HepG2 (cell line): ENCODE data around the gene KAZN. TPM values are rescaled to one million over a fixed set of nuclear protein-coding genes. Genes with fewer than 3 reads are reported as not detected.

Experiments used
- CBFB ChIP-seq: sonication (generic); formaldehyde crosslinking; IDR thresholded peaks from 2 replicates; pipeline ENCODE4 v1.4.0; 2020; ENCODE audit warnings: missing genetic modification reagents
- CREB1 ChIP-seq, 2 experiments: fragments of 450-650 bp in 1 of 2; IDR thresholded peaks; 2 replicates each; pipeline ENCODE4 v1.6.1; 2016 to 2017; ENCODE audit warnings: control low read depth in 1 of 2, mild to moderate bottlenecking in 1 of 2, missing compliant biosample characterization in 1 of 2, missing genetic modification characterization in 1 of 2
- DNMT1 ChIP-seq: sonication (generic); formaldehyde crosslinking; IDR thresholded peaks from 2 replicates; pipeline ENCODE4 v1.5.1; 2020; ENCODE audit warnings: mild to moderate bottlenecking, missing genetic modification reagents
- ELF4 ChIP-seq: sonication (generic); formaldehyde crosslinking; IDR thresholded peaks from 2 replicates; pipeline ENCODE4 v1.5.0; 2020; ENCODE audit warnings: missing genetic modification reagents, mild to moderate bottlenecking, moderate library complexity, borderline replicate concordance
- HOXA9 ChIP-seq: sonication (generic); formaldehyde crosslinking; IDR thresholded peaks from 2 replicates; pipeline ENCODE4 v1.8.1; 2022; ENCODE audit warnings: missing genetic modification reagents, mild to moderate bottlenecking, moderate library complexity, borderline replicate concordance
- KDM5B ChIP-seq: sonication (generic); formaldehyde crosslinking; IDR thresholded peaks from 2 replicates; pipeline ENCODE4 v1.4.0; 2020; ENCODE audit warnings: missing genetic modification reagents, mild to moderate bottlenecking, borderline replicate concordance
- MBD4 ChIP-seq: IDR thresholded peaks from 2 replicates; pipeline ENCODE4 v1.6.1; 2012; ENCODE audit warnings: low read length, inconsistent platforms, borderline replicate concordance
- PHF20 ChIP-seq: sonication (generic); formaldehyde crosslinking; IDR thresholded peaks from 2 replicates; pipeline ENCODE4 v1.5.0; 2020; ENCODE audit warnings: mild to moderate bottlenecking, missing genetic modification reagents
- POLR2AphosphoS2 ChIP-seq: IDR thresholded peaks from 2 replicates; pipeline ENCODE4 v1.6.1; 2011; ENCODE audit warnings: low read depth, low read length, improper control_type of control experiment
- RARA ChIP-seq: IDR thresholded peaks from 2 replicates; pipeline ENCODE4 v1.6.1; 2016; ENCODE audit warnings: missing genetic modification reagents, missing compliant biosample characterization
- SRF ChIP-seq: IDR thresholded peaks from 2 replicates; pipeline ENCODE4 v1.6.1; 2011; ENCODE audit warnings: mild to moderate bottlenecking, low read depth, low read length, moderate library complexity
- THAP11 ChIP-seq: IDR thresholded peaks from 2 replicates; pipeline ENCODE4 v1.6.1; 2016; ENCODE audit warnings: missing biosample characterization, missing genetic modification reagents
- ZBTB33 ChIP-seq: sonication (generic); formaldehyde crosslinking; IDR thresholded peaks from 2 replicates; pipeline ENCODE4 v1.4.0; 2020; ENCODE audit warnings: missing genetic modification reagents
- ZFP82 ChIP-seq: sonication (generic); formaldehyde crosslinking; IDR thresholded peaks from 2 replicates; pipeline ENCODE4 v1.5.1; 2020; ENCODE audit warnings: mild to moderate bottlenecking, missing genetic modification reagents, borderline replicate concordance
- ZMYM3 ChIP-seq: sonication (generic); formaldehyde crosslinking; IDR thresholded peaks from 2 replicates; pipeline ENCODE4 v1.5.1; 2020; ENCODE audit warnings: mild to moderate bottlenecking, missing genetic modification reagents
- ZNF235 ChIP-seq: sonication (generic); formaldehyde crosslinking; IDR thresholded peaks from 2 replicates; pipeline ENCODE4 v1.8.1; 2023; ENCODE audit warnings: mild to moderate bottlenecking, missing genetic modification reagents, borderline replicate concordance
- ZNF446 ChIP-seq: sonication (generic); formaldehyde crosslinking; IDR thresholded peaks from 2 replicates; pipeline ENCODE4 v1.5.0; 2020; ENCODE audit warnings: mild to moderate bottlenecking, missing genetic modification reagents
- ZNF746 ChIP-seq: sonication (generic); formaldehyde crosslinking; IDR thresholded peaks from 2 replicates; pipeline ENCODE4 v1.8.0; 2022; ENCODE audit warnings: mild to moderate bottlenecking, missing genetic modification reagents
- polyA plus RNA-seq, 8 experiments: library from polyadenylated mRNA; depleted of rRNA in 3 of 8; stranded (reverse) in 7 of 8; unstranded in 1 of 8; fragments of >200 nt; fragmentation: Illumina TruSeq in 4 of 8; extraction: Trizol in 4 of 8; gene quantifications; 2 replicates each; pipeline versions ENCODE4 v1.2.1 to v1.2.3, GENCODE V29; 2011 to 2016; ENCODE audit warnings: low read depth in 4 of 8, missing spikeins in 1 of 8, mixed read lengths in 1 of 8; ENCODE audit not compliant: insufficient read depth in 1 of 8
- total RNA-seq, 5 experiments: library from RNA; depleted of rRNA; stranded (reverse); fragments of >200 nt; fragmentation: Illumina TruSeq; extraction: Trizol; gene quantifications; 2 replicates each; pipeline ENCODE4 v1.2.3, GENCODE V29; 2016; ENCODE audit warnings: low read depth in 1 of 5
- TF ChIP-seq, protein P1 (sequence below): sonication (generic); formaldehyde crosslinking; IDR thresholded peaks from 2 replicates; pipeline ENCODE4 v1.4.0; 2020; ENCODE audit warnings: missing genetic modification reagents
- TF ChIP-seq, protein P2 (sequence below): fragments of 450-650 bp; IDR thresholded peaks from 2 replicates; pipeline ENCODE4 v1.6.1; 2017
- TF ChIP-seq, protein P3 (sequence below): IDR thresholded peaks from 2 replicates; pipeline ENCODE4 v1.6.1; 2016; ENCODE audit warnings: mild to moderate bottlenecking, missing biosample characterization, missing genetic modification reagents
- TF ChIP-seq, protein P4 (sequence below): sonication (generic); formaldehyde crosslinking; IDR thresholded peaks from 2 replicates; pipeline ENCODE4 v1.5.0; 2020; ENCODE audit warnings: missing genetic modification reagents

Gene KAZN
- total and polyA plus RNA-seq, 2 of the 13 experiments (the other 11 are each of a cell fraction or from before 2014, with no cell fraction given) = 10.4 to 13.5 TPM

DNA sequence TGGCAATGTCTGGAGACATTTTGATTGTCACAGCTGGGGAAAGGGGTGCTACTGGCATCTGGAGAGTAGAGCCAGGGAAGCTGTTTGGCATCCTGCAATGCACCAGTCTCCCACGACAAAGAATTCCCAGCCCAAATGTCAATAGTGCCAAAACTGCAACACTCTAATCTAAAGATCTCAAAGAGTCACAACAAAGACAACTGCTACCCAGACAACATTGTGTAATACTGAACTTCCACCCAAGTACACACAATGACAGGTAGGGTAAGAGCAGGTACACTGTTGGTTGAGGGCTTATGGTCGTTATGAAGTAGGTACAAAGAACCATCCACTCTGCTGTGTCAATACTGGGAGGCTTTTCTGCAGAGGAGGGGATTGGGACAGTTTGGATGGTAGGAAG lies 546.8 kb downstream of the KAZN start (continued):
- TF ChIP-seq, protein P1, sequence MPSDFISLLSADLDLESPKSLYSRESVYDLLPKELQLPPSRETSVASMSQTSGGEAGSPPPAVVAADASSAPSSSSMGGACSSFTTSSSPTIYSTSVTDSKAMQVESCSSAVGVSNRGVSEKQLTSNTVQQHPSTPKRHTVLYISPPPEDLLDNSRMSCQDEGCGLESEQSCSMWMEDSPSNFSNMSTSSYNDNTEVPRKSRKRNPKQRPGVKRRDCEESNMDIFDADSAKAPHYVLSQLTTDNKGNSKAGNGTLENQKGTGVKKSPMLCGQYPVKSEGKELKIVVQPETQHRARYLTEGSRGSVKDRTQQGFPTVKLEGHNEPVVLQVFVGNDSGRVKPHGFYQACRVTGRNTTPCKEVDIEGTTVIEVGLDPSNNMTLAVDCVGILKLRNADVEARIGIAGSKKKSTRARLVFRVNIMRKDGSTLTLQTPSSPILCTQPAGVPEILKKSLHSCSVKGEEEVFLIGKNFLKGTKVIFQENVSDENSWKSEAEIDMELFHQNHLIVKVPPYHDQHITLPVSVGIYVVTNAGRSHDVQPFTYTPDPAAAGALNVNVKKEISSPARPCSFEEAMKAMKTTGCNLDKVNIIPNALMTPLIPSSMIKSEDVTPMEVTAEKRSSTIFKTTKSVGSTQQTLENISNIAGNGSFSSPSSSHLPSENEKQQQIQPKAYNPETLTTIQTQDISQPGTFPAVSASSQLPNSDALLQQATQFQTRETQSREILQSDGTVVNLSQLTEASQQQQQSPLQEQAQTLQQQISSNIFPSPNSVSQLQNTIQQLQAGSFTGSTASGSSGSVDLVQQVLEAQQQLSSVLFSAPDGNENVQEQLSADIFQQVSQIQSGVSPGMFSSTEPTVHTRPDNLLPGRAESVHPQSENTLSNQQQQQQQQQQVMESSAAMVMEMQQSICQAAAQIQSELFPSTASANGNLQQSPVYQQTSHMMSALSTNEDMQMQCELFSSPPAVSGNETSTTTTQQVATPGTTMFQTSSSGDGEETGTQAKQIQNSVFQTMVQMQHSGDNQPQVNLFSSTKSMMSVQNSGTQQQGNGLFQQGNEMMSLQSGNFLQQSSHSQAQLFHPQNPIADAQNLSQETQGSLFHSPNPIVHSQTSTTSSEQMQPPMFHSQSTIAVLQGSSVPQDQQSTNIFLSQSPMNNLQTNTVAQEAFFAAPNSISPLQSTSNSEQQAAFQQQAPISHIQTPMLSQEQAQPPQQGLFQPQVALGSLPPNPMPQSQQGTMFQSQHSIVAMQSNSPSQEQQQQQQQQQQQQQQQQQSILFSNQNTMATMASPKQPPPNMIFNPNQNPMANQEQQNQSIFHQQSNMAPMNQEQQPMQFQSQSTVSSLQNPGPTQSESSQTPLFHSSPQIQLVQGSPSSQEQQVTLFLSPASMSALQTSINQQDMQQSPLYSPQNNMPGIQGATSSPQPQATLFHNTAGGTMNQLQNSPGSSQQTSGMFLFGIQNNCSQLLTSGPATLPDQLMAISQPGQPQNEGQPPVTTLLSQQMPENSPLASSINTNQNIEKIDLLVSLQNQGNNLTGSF (CRISPR knock-in tag) = no peak
- TF ChIP-seq HOXA9 (CRISPR knock-in tag) (no peak), ZMYM3 (CRISPR knock-in tag) (peak; percentile 73; the same call in 1 of the 2 replicates), POLR2AphosphoS2 (no peak), ZFP82 (CRISPR knock-in tag) (no peak), PHF20 (CRISPR knock-in tag) (no peak), DNMT1 (CRISPR knock-in tag) (no peak), ELF4 (no peak), KDM5B (CRISPR knock-in tag) (no peak), THAP11 (CRISPR knock-in tag) (peak; percentile 46; the same call in 1 of the 2 replicates), RARA (CRISPR knock-in tag) (peak; percentile 91), SRF (no peak), ZNF446 (CRISPR knock-in tag) (no peak), CBFB (CRISPR knock-in tag) (no peak), ZNF746 (no peak), CREB1 (IDR thresholded peaks at IDR 0.05) (no peak), CREB1 (CRISPR knock-in tag; IDR thresholded peaks at IDR 0.05) (peak; percentile 72), ZNF235 (CRISPR knock-in tag) (no peak), ZBTB33 (peak; percentile 44; the same call in 1 of the 2 replicates), MBD4 (no peak)
- TF ChIP-seq, protein P2, sequence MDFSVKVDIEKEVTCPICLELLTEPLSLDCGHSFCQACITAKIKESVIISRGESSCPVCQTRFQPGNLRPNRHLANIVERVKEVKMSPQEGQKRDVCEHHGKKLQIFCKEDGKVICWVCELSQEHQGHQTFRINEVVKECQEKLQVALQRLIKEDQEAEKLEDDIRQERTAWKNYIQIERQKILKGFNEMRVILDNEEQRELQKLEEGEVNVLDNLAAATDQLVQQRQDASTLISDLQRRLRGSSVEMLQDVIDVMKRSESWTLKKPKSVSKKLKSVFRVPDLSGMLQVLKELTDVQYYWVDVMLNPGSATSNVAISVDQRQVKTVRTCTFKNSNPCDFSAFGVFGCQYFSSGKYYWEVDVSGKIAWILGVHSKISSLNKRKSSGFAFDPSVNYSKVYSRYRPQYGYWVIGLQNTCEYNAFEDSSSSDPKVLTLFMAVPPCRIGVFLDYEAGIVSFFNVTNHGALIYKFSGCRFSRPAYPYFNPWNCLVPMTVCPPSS = no peak
- TF ChIP-seq, protein P3, sequence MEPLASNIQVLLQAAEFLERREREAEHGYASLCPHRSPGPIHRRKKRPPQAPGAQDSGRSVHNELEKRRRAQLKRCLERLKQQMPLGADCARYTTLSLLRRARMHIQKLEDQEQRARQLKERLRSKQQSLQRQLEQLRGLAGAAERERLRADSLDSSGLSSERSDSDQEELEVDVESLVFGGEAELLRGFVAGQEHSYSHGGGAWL (CRISPR knock-in tag) = no peak
- TF ChIP-seq, protein P4, sequence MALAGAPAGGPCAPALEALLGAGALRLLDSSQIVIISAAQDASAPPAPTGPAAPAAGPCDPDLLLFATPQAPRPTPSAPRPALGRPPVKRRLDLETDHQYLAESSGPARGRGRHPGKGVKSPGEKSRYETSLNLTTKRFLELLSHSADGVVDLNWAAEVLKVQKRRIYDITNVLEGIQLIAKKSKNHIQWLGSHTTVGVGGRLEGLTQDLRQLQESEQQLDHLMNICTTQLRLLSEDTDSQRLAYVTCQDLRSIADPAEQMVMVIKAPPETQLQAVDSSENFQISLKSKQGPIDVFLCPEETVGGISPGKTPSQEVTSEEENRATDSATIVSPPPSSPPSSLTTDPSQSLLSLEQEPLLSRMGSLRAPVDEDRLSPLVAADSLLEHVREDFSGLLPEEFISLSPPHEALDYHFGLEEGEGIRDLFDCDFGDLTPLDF (CRISPR knock-in tag) = no peak
